PC-3 (cell line): ENCODE data around the gene AGRN. TPM values are rescaled to one million over a fixed set of nuclear protein-coding genes. Genes with fewer than 3 reads are reported as not detected.

ENCODE experiments used
- ATAC-seq: fragments of 200-7000 bp; cut with Tn5 transposase; 2 replicates; pipeline ENCODE4 v1.9.1; 2020; ENCODE audit warnings: mild to moderate bottlenecking, moderate library complexity
- BruUV-seq: library from RNA; stranded (reverse); fragments of 400-500 nt; replicated peaks from 2 replicates; lab custom pipeline; 2021; lab: Mats Ljungman, UMichigan
- CTCF ChIA-PET: fragments of 300-600 bp; sonication (Branson Sonifier 250); formaldehyde crosslinking; loops from one replicate; lab custom pipeline; 2022; ENCODE audit warnings: antibody characterized with exemption; lab: Charles Lee
- POLR2A ChIA-PET: fragments of 300-600 bp; sonication (Branson Sonifier 250); formaldehyde crosslinking; loops from one replicate; lab custom pipeline; 2022; ENCODE audit warnings: antibody characterized with exemption; ENCODE audit not compliant: unreplicated experiment; lab: Charles Lee
- DNase-seq: peaks from one replicate; pipeline ENCODE4 v3.0.0-alpha.2; 2015
- H2AFZ ChIP-seq: fragments of 300-600 bp; sonication (generic); 2 replicates; pipeline ENCODE4 v1.6.0; 2016; ENCODE audit warnings: antibody characterized with exemption, low read length
- H3F3A ChIP-seq: fragments of 300-600 bp; sonication (generic); one replicate; pipeline ENCODE4 v1.6.0; 2017; ENCODE audit warnings: antibody characterized with exemption, low read length, control low read depth, mild to moderate bottlenecking; ENCODE audit not compliant: unreplicated experiment
- H3K27ac ChIP-seq: fragments of 300-600 bp; sonication (generic); 2 replicates; pipeline ENCODE4 v1.5.1; 2016; ENCODE audit warnings: mild to moderate bottlenecking, low read length
- H3K27me3 ChIP-seq: fragments of 300-600 bp; sonication (generic); 2 replicates; pipeline ENCODE4 v1.6.1; 2016; ENCODE audit warnings: low read length, mixed read lengths
- H3K36me3 ChIP-seq: fragments of 300-600 bp; sonication (generic); 2 replicates; pipeline ENCODE4 v1.6.1; 2016; ENCODE audit warnings: low read depth, mixed run types, low read length, mixed read lengths
- H3K4me1 ChIP-seq: fragments of 300-600 bp; sonication (generic); 2 replicates; pipeline ENCODE4 v1.5.1; 2016; ENCODE audit warnings: low read length; ENCODE audit not compliant: insufficient read depth
- H3K4me2 ChIP-seq: fragments of 300-600 bp; sonication (generic); 2 replicates; pipeline ENCODE4 v1.6.0; 2016; ENCODE audit warnings: low read length
- H3K4me3 ChIP-seq: fragments of 300-600 bp; sonication (generic); 2 replicates; pipeline ENCODE4 v1.5.1; 2016; ENCODE audit warnings: mild to moderate bottlenecking, low read length, mixed read lengths
- H3K79me2 ChIP-seq: fragments of 300-600 bp; sonication (generic); 2 replicates; pipeline ENCODE4 v1.6.1; 2017; ENCODE audit warnings: low read length, mixed read lengths
- H3K9ac ChIP-seq: fragments of 300-600 bp; sonication (generic); 2 replicates; pipeline ENCODE4 v1.6.0; 2016; ENCODE audit warnings: mild to moderate bottlenecking, low read length
- H3K9me2 ChIP-seq: fragments of 300-600 bp; sonication (generic); replicated peaks from 2 replicates; pipeline ENCODE4 v1.6.1; 2016; ENCODE audit warnings: mixed run types, low read length, mixed read lengths
- H3K9me3 ChIP-seq: fragments of 300-600 bp; sonication (generic); 2 replicates; pipeline ENCODE4 v1.6.1; 2016; ENCODE audit warnings: low read length, mixed read lengths
- H4K20me1 ChIP-seq: fragments of 300-600 bp; sonication (generic); 2 replicates; pipeline ENCODE4 v1.6.1; 2016; ENCODE audit warnings: low read length, mixed read lengths
- EZH2 ChIP-seq: fragments of 300-600 bp; sonication (generic); IDR thresholded peaks from one replicate; pipeline ENCODE4 v1.6.1; 2017; ENCODE audit warnings: antibody characterized with exemption, mild to moderate bottlenecking, low read length; ENCODE audit not compliant: unreplicated experiment
- EZH2phosphoT487 ChIP-seq: fragments of 300-600 bp; sonication (generic); IDR thresholded peaks from 2 replicates; pipeline ENCODE4 v1.6.1; 2018; ENCODE audit warnings: mild to moderate bottlenecking, antibody characterized with exemption, low read length, borderline replicate concordance
- intact Hi-C: fragments of 100-400 bp; cut with micrococcal nuclease; formaldehyde crosslinking; loops from 2 replicates; pipeline ENCODE4 v1.9.0; 2023
- total RNA-seq: library from RNA; depleted of rRNA; stranded (reverse); fragments of >200 nt; gene quantifications from 2 replicates; pipeline ENCODE4 v1.2.3, GENCODE V29; 2014
- TF ChIP-seq, protein P1 (sequence below): fragments of 300-600 bp; sonication (generic); conservative IDR thresholded peaks from 2 replicates; pipeline ENCODE4 v1.5.1; 2017; ENCODE audit warnings: antibody characterized with exemption, low read depth, mild to moderate bottlenecking, low read length

The AGRN gene
- total RNA-seq, 1 experiment from 2014 or later, result 273 TPM

- Histone ChIP-seq H3K27ac (no peak overlapping the region), H3K36me3 (no peaks in the 10 kb centered on the region), H3K9me2 (no peaks in the 10 kb centered on the region), H2AFZ (no peak overlapping the region), H3K79me2 (peaks cover 34% of the 10 kb centered on the region), H3K4me3 (no peak overlapping the region), H3K9me3 (no peaks in the 10 kb centered on the region), H3K27me3 (no peaks in the 10 kb centered on the region), H3K4me2 (no peak overlapping the region), H3F3A (no peaks in the 10 kb centered on the region), H4K20me1 (peaks cover 5% of the 10 kb centered on the region), H3K9ac (no peak overlapping the region), H3K4me1 (peaks cover 20% of the 10 kb centered on the region)
- no TSS peak for BruUV-seq
- no peak for DNase-seq
- intact Hi-C loops, result no loop called here
- TF ChIP-seq EZH2phosphoT487, result no peak
- TF ChIP-seq, protein P1, sequence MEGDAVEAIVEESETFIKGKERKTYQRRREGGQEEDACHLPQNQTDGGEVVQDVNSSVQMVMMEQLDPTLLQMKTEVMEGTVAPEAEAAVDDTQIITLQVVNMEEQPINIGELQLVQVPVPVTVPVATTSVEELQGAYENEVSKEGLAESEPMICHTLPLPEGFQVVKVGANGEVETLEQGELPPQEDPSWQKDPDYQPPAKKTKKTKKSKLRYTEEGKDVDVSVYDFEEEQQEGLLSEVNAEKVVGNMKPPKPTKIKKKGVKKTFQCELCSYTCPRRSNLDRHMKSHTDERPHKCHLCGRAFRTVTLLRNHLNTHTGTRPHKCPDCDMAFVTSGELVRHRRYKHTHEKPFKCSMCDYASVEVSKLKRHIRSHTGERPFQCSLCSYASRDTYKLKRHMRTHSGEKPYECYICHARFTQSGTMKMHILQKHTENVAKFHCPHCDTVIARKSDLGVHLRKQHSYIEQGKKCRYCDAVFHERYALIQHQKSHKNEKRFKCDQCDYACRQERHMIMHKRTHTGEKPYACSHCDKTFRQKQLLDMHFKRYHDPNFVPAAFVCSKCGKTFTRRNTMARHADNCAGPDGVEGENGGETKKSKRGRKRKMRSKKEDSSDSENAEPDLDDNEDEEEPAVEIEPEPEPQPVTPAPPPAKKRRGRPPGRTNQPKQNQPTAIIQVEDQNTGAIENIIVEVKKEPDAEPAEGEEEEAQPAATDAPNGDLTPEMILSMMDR, result no peak
- no peak for TF ChIP-seq EZH2
- CTCF ChIA-PET, result no interaction called here
- POLR2A ChIA-PET, result interaction anchor here (0.6 kb wide), 2 partner anchors 9 to 19 kb away, joined by 3 to 6 read pairs; partner anchors contain the start of gene ISG15
- ATAC-seq, result no peak
Observed at GRCh38 chr1:1003618-1004419, 16.1 kb upstream of the AGRN start.

DNA sequence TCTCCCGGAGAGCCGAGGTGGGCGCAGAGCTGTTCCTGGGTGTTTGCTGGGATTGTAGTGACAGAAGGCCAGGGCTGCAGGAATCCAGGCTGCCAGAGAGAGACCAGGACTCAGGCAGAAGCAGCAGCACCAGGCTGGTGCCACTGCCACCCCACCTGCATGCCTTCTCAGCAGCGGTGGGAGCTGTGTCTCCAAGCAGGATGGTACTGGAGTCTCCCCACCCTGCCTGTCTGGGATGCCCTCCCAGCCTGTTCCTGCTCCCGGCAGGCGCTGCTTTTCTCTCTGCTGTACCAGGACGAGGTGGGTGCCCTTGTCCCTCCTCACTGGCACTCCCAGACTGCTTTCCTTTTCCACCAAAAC lies 15.5 kb upstream of the AGRN start:
- DNase-seq (no peak), ATAC-seq (no peak)
- peaks cover 2% of the 10 kb centered on the region for H4K20me1 ChIP-seq
- BruUV-seq, result no TSS peak
- peaks cover 29% of the 10 kb centered on the region for H3K79me2 ChIP-seq
- H3K27ac ChIP-seq, result no peak overlapping the region
- no peak overlapping the region for H3K4me2 ChIP-seq
- TF ChIP-seq EZH2phosphoT487 (no peak), EZH2 (no peak)
- TF ChIP-seq, protein P1, result no peak
- ChIA-PET CTCF (no interaction called here), POLR2A (no interaction called here)
- no peaks in the 10 kb centered on the region for H3K9me3 ChIP-seq
- no peaks in the 10 kb centered on the region for H3K27me3 ChIP-seq
- no peak overlapping the region for H2AFZ ChIP-seq
- intact Hi-C loops, result no loop called here
- H3K4me1 ChIP-seq, result peaks cover 20% of the 10 kb centered on the region
- no peaks in the 10 kb centered on the region for H3F3A ChIP-seq
- H3K9ac ChIP-seq, result no peak overlapping the region
- H3K36me3 ChIP-seq, result no peaks in the 10 kb centered on the region
- no peak overlapping the region for H3K4me3 ChIP-seq
- H3K9me2 ChIP-seq, result no peaks in the 10 kb centered on the region
